EL (cell line): ENCODE results near the gene ADAMTSL1.
"Not testable (repeated sequence)": the region's sequence is repeated elsewhere in the genome, so short reads cannot be mapped to it uniquely, and the experiment has no call there.

ENCODE experiments used
- DNase-seq: peaks from one replicate; pipeline ENCODE4 v3.0.0-alpha.2; 2016

Gene ADAMTSL1

GRCh38 chr9:18826248-18826647 is 352.3 kb downstream of the ADAMTSL1 start:
- DNase-seq: no peak

- DNase-seq: no peak
Observed at GRCh38 chr9:18829066-18829465, 355.1 kb downstream of the ADAMTSL1 start.

- DNase-seq: peak; percentile 8
Observed at GRCh38 chr9:18829873-18830272, 355.9 kb downstream of the ADAMTSL1 start.

DNA sequence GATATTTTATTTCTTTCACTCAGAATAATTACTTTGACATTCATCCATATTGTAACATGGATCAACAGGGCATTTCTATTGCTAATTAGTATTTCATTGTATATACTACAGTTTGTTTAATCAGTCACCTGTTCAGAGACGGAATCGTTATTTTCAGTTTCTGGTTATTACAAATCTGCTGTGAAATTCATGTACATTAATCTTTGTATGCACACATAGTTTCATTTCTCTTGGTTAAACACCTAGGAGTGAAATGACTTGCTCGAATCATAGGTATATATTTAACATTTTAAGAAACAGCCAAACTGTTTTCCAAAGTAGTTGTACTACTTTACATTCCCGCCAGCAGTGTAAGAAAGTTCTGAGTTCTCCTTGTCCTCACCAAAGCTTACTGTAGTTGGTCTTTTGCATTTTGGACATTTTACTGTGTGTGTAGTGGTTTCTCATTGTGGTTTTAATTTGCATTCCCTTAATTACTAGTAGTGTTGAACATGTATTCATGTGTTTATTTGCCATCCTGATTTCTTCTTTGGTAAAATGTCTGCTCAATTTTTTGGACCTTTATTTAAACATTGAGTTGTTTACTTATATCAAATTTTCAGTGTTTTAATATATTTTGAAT is 360.9 kb downstream of the ADAMTSL1 start:
- DNase-seq: no peak

GRCh38 chr9:18837402-18837801 is 363.4 kb downstream of the ADAMTSL1 start:
- no peak for DNase-seq

DNA sequence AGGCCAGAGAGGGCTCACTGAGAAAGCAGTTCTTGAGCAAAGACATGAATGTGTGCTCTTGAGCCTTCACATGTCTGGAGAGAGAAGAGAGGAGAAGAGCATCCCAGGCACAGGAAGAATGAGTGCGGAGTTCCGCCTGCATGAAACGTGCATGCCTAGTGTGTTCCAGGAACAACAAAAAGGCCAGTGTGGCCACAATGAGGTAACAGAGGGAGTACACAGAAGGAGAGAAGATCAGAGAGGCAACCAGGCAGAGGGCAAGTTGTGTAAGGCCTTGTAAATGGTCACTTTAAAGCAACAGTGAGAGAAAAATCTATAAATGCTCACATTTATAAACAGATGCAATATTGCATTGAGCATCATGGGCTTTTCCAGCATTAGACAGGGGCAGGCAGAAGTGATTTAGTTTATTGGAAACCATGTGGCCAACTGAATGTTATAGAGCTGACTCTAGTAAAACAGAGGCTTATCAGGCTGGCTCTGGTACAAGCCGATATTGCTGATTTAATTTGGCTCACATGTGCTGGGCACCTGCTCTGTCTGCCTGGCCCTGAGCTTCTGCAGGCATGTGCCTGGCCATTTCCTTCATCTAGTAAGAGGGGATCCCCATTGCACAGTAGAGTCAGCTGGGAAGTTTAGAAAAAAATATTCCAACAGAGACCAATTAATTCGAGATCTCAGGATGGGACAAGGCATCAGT is 373.8 kb downstream of the ADAMTSL1 start:
- DNase-seq: no peak

GRCh38 chr9:18848657-18849056 is 374.7 kb downstream of the ADAMTSL1 start:
- DNase-seq: no peak

GRCh38 chr9:18849270-18849669 is 375.3 kb downstream of the ADAMTSL1 start:
- DNase-seq: no peak

DNA sequence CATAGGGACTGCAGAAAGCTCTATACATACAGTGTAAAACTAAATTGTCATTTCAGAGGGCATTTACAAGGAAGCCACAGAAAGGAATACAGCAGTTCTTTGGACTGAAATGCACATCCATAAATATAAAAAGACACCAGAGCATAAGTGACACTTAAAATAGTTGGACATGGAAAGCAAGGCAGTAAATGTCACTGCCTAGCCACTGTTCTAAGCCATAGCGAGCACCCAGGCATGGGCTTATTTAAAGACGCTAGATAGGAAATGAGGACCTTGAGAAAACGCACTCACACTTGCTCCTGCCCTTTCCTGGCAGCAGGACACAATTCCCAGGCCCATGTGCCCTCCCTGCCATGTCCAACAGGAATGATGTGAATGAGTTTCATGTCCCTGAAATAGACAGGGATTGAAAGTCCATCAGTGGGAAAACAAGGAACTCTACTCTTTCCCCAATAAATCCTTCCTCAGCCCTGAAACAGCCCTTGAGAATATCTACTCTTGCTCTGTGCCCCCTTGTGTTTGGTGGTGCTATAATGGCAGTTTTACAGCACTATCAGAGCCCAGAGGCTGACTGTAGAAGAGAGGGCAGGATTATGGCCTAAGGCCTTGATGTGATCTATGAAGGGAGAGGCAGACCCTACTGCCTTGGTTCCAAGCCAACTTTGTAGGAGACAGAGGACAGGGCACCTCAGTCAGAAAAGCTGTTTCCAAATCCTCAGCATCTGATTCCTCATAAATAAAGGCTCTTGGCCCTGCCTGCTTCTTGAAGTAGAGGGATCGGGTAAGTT is 376.1 kb downstream of the ADAMTSL1 start:
- no peak for DNase-seq

- no peak for DNase-seq
Observed at GRCh38 chr9:18851069-18851795, 377.3 kb downstream of the ADAMTSL1 start.

DNA sequence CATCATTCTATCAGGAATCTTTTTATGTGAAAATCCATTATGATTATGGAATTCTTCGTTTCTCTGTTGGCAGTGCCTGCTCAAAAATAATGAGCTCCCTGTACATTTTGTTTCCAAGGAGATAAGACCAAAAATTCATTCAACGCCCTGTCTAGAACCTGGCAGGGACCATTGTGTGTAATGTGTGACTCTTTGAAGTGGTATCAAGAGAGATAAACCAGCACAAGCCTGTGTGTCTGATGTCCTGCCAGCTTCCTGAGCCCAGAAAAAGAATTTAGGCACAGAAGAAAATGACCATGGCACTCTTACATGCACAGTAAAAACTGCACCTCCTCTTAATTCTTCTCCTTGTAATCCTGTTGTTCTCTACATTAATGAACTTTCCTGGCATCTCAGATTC is 381.7 kb downstream of the ADAMTSL1 start:
- DNase-seq: no peak

GRCh38 chr9:18857334-18857733 is 383.4 kb downstream of the ADAMTSL1 start:
- no peak for DNase-seq

- DNase-seq: peak; percentile 56
Observed at GRCh38 chr9:18857769-18858168, 383.8 kb downstream of the ADAMTSL1 start.

- no peak for DNase-seq
Observed at GRCh38 chr9:18861609-18862544, 387.9 kb downstream of the ADAMTSL1 start.

DNA sequence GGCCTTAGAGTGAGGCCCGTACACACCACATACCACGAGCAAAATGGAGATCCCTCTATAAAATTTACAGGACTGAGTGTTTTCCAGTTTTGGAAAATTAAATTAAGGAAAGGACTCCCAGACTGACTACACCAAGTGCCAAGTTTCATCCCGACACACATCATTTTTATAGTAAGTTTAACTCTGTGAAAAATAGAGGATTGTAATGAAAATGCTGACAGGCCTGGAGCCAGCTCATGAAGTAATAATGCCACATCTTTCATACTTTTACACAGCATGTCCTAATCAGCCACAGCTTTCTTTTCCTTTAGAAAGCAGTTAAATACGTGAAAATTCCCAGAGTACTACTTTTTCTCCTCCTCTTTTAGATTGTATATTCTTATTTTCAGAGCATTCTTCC is 389.8 kb downstream of the ADAMTSL1 start:
- DNase-seq: no peak

- DNase-seq: no peak
Observed at GRCh38 chr9:18864516-18864915, 390.6 kb downstream of the ADAMTSL1 start.

GRCh38 chr9:18865542-18865941 is 391.6 kb downstream of the ADAMTSL1 start:
- DNase-seq: no peak

GRCh38 chr9:18866121-18866831 is 392.3 kb downstream of the ADAMTSL1 start:
- DNase-seq: no peak

DNA sequence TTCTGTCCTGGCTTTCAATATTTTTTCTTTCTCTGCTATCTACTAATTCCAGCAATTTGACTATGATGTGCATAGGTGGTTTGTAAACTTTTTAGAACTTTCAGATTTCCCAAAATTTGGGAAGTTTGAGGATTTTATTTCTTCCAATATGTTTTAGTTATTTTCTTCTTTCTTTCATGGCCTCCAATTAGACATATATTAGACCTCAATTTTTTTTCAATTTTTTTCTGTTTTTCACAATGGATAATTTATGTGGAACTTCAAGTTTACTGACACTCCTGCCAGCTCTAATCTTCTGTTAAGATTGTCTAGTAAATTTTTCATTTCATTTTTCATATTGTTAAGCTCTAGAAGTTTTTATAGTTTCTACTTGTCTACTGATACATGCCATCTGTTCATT is 395.8 kb downstream of the ADAMTSL1 start:
- DNase-seq: no peak

DNA sequence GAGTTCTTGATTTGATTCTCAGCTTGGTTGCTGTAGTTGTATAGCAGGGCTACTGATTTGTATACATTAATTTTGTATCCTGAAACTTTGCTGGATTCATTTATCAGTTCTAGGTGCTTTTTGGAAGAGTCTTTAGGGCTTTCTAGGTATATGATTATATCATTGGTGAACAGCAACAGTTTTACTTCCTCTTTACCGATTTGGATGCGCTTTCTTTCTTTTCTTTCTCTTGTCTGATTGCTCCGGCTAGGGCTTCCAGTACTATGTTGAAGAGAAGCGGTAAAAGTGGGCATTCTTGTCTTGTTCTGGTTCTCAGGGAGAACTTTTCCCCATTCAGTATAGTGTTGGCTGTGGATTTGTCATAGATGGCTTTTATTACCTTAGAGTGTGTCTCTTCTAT is 400.1 kb downstream of the ADAMTSL1 start:
- DNase-seq: no peak

GRCh38 chr9:18874990-18875389 is 401.0 kb downstream of the ADAMTSL1 start:
- not testable (repeated sequence) for DNase-seq
